Measurements from ENCODE around the gene NDFIP1. TPM values are rescaled to one million over a fixed set of nuclear protein-coding genes. Genes with fewer than 3 reads are reported as not detected.
A peak's percentile ranks its signal among the peaks of the same experiment; 100 is the strongest.

Gene NDFIP1
- total RNA-seq, 1 experiment from 2014 or later = 50.8 TPM

GRCh38 chr5:142120247-142120935, 11.8 kb downstream of the NDFIP1 start:
- Mint-ChIP-seq H3K36me3 (ENCODE audit: insufficient read depth, unreplicated experiment) (peaks cover 33% of the 10 kb centered on the region), H3K4me3 (ENCODE audit: unreplicated experiment) (no peak overlapping the region), H3K27ac (ENCODE audit: low read depth, unreplicated experiment) (peak overlapping the region; percentile 74), H3K4me1 (ENCODE audit: insufficient read depth, unreplicated experiment) (peaks cover 47% of the 10 kb centered on the region), H3K9me3 (ENCODE audit: unreplicated experiment) (no peaks in the 10 kb centered on the region), H3K27me3 (ENCODE audit: insufficient read depth, unreplicated experiment) (no peaks in the 10 kb centered on the region)
- intact Hi-C loops (cut with micrococcal nuclease) = no loop called here
- no TSS peak for BruUV-seq (replicated peaks)
- TF ChIP-seq CTCF (IDR thresholded peaks at IDR 0.05; ENCODE audit: unreplicated experiment) = no peak
- ChIA-PET CTCF (interaction anchor here (0.6 to 3.5 kb wide), 7 partner anchors 10 to 159 kb away, joined by 3 to 16 read pairs (median 5); no protein-coding TSS in a partner anchor), POLR2A (interaction anchor here (0.7 to 3.4 kb wide), 7 partner anchors 8 to 108 kb away, joined by 3 to 30 read pairs (median 4); partner anchors contain the start of genes GNPDA1 and NDFIP1)
- DNase-seq (ENCODE audit: unreplicated experiment) = no peak

DNA sequence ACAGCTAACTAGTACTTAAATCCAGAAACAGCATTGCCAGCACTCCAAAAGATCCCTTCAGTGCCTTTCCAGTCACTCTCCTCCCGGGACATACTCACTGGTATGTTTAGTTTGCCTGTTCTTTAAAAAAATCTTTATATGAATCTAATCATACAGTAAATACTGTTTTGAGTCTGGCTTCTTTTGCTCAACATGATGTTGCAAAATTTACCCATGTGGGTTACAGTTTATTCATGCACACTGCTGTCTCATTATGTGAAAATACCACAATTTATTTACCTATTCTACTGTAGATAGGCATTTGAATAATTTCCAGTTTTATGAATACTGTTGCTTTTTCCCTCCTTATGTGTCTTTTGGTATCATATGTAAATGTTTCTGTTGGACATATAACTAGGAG, 13.5 kb downstream of the NDFIP1 start:
- BruUV-seq (replicated peaks) = no TSS peak
- POLR2A ChIA-PET = interaction anchor here (0.7 to 3.4 kb wide), 3 partner anchors 13 to 98 kb away, joined by 3 to 30 read pairs (median 6); partner anchors contain the start of gene NDFIP1
- H3K36me3 Mint-ChIP-seq (ENCODE audit: insufficient read depth, unreplicated experiment) = peaks cover 32% of the 10 kb centered on the region
- CTCF ChIA-PET = interaction anchor here (0.6 to 1.7 kb wide), 3 partner anchors 9 to 1578 kb away, joined by 4 to 9 read pairs (median 5); no protein-coding TSS in a partner anchor
- DNase-seq (ENCODE audit: unreplicated experiment) = no peak
- H3K4me1 Mint-ChIP-seq (ENCODE audit: insufficient read depth, unreplicated experiment) = peaks cover 41% of the 10 kb centered on the region
- intact Hi-C loops (cut with micrococcal nuclease) = no loop called here
- no peak overlapping the region for H3K4me3 Mint-ChIP-seq (ENCODE audit: unreplicated experiment)
- H3K27me3 Mint-ChIP-seq (ENCODE audit: insufficient read depth, unreplicated experiment) = no peaks in the 10 kb centered on the region
- H3K27ac Mint-ChIP-seq (ENCODE audit: low read depth, unreplicated experiment) = no peak overlapping the region
- no peak for TF ChIP-seq CTCF (IDR thresholded peaks at IDR 0.05; ENCODE audit: unreplicated experiment)
- H3K9me3 Mint-ChIP-seq (ENCODE audit: unreplicated experiment) = no peaks in the 10 kb centered on the region

- POLR2A ChIA-PET = interaction anchor here (0.7 to 2.5 kb wide), 6 partner anchors 7 to 72 kb away, joined by 3 to 12 read pairs (median 4); no protein-coding TSS in a partner anchor
- peaks cover 29% of the 10 kb centered on the region for H3K4me1 Mint-ChIP-seq (ENCODE audit: insufficient read depth, unreplicated experiment)
- no peak overlapping the region for H3K4me3 Mint-ChIP-seq (ENCODE audit: unreplicated experiment)
- CTCF ChIA-PET = interaction anchor here (0.6 to 2.8 kb wide), 5 partner anchors 19 to 245 kb away, joined by 3 to 7 read pairs (median 4); no protein-coding TSS in a partner anchor
- no peak for TF ChIP-seq CTCF (IDR thresholded peaks at IDR 0.05; ENCODE audit: unreplicated experiment)
- BruUV-seq (replicated peaks) = no TSS peak
- H3K36me3 Mint-ChIP-seq (ENCODE audit: insufficient read depth, unreplicated experiment) = peaks cover 18% of the 10 kb centered on the region
- H3K9me3 Mint-ChIP-seq (ENCODE audit: unreplicated experiment) = no peaks in the 10 kb centered on the region
- no peak overlapping the region for H3K27ac Mint-ChIP-seq (ENCODE audit: low read depth, unreplicated experiment)
- intact Hi-C loops (cut with micrococcal nuclease) = no loop called here
- H3K27me3 Mint-ChIP-seq (ENCODE audit: insufficient read depth, unreplicated experiment) = no peaks in the 10 kb centered on the region
- no peak for DNase-seq (ENCODE audit: unreplicated experiment)
These were observed 16.8 kb downstream of the NDFIP1 start for GRCh38 chr5:142125378-142125777.

DNA sequence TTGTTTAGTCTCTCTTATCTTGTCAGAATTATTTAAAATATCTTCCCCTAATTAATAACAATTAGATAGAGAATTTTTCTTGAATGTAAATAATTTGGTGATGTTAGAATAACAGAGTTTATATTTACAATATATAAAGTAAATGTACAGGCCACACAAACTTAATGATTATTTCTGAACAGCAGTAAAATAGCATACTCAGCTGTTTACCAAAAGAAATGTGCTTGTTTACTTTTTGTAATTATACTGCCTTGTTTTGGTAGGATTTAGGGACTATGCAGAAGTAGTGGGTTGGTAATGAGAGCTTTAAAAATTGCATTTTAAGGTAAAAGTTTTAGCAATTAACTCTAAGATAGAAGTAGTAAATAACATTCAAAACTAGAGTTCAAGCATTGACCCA, 17.4 kb downstream of the NDFIP1 start:
- Mint-ChIP-seq H3K4me1 (ENCODE audit: insufficient read depth, unreplicated experiment) (peaks cover 24% of the 10 kb centered on the region), H3K27me3 (ENCODE audit: insufficient read depth, unreplicated experiment) (no peaks in the 10 kb centered on the region), H3K36me3 (ENCODE audit: insufficient read depth, unreplicated experiment) (peaks cover 18% of the 10 kb centered on the region), H3K27ac (ENCODE audit: low read depth, unreplicated experiment) (no peak overlapping the region), H3K4me3 (ENCODE audit: unreplicated experiment) (no peak overlapping the region), H3K9me3 (ENCODE audit: unreplicated experiment) (no peaks in the 10 kb centered on the region)
- CTCF ChIA-PET = interaction anchor here (0.9 to 2.1 kb wide), 3 partner anchors 110 to 135 kb away, joined by 3 to 7 read pairs (median 3); no protein-coding TSS in a partner anchor
- DNase-seq (ENCODE audit: unreplicated experiment) = no peak
- intact Hi-C loops (cut with micrococcal nuclease) = no loop called here
- POLR2A ChIA-PET = interaction anchor here (0.6 to 1.6 kb wide), 5 partner anchors 8 to 72 kb away, joined by 3 to 6 read pairs (median 3); no protein-coding TSS in a partner anchor
- no TSS peak for BruUV-seq (replicated peaks)
- TF ChIP-seq CTCF (IDR thresholded peaks at IDR 0.05; ENCODE audit: unreplicated experiment) = no peak
